BE2C (cell line): Measurements from ENCODE around the gene EIF3J.

Source experiments
- DNase-seq: peaks from one replicate; pipeline ENCODE4 v3.0.0-alpha.2; 2020
- H3K27me3 ChIP-seq: fragments of 250-450 bp; sonication (Bioruptor Pico); 2 replicates; pipeline ENCODE4 v1.5.1; 2020; ENCODE audit warnings: mild to moderate bottlenecking
- H3K36me3 ChIP-seq: fragments of 250-450 bp; sonication (Bioruptor Pico); 2 replicates; pipeline ENCODE4 v1.5.1; 2020; ENCODE audit warnings: mild to moderate bottlenecking
- H3K4me1 ChIP-seq: fragments of 250-450 bp; sonication (Bioruptor Pico); 2 replicates; pipeline ENCODE4 v1.5.1; 2020
- H3K4me3 ChIP-seq: 2 replicates; pipeline ENCODE4 v1.5.1; 2011; ENCODE audit warnings: low read depth, low read length
- H3K9me3 ChIP-seq: fragments of 250-450 bp; sonication (Bioruptor Pico); 2 replicates; pipeline ENCODE4 v1.5.1; 2020
- CTCF ChIP-seq: IDR thresholded peaks from 2 replicates; pipeline ENCODE4 v1.5.1; 2012; ENCODE audit warnings: mild to moderate bottlenecking, low read depth, low read length

Gene EIF3J

GRCh38 chr15:44568338-44568737, 31.4 kb downstream of the EIF3J start:
- Histone ChIP-seq H3K36me3 (peaks cover 49% of the 10 kb centered on the region), H3K27me3 (no peaks in the 10 kb centered on the region), H3K4me1 (no peaks in the 10 kb centered on the region), H3K4me3 (no peak overlapping the region), H3K9me3 (peaks cover 3% of the 10 kb centered on the region; the same call in 1 of the 2 replicates)
- TF ChIP-seq CTCF = no peak
- DNase-seq = no peak

GRCh38 chr15:44569316-44569715, 32.4 kb downstream of the EIF3J start:
- no peak for TF ChIP-seq CTCF
- H3K9me3 ChIP-seq = peaks cover 3% of the 10 kb centered on the region; the same call in 1 of the 2 replicates
- no peak overlapping the region for H3K4me3 ChIP-seq
- no peaks in the 10 kb centered on the region for H3K27me3 ChIP-seq
- H3K4me1 ChIP-seq = no peaks in the 10 kb centered on the region
- DNase-seq = no peak
- H3K36me3 ChIP-seq = peaks cover 43% of the 10 kb centered on the region

- H3K4me3 ChIP-seq = no peak overlapping the region
- no peaks in the 10 kb centered on the region for H3K27me3 ChIP-seq
- H3K9me3 ChIP-seq = no peaks in the 10 kb centered on the region
- no peaks in the 10 kb centered on the region for H3K4me1 ChIP-seq
- TF ChIP-seq CTCF = no peak
- DNase-seq = no peak
- peaks cover 35% of the 10 kb centered on the region for H3K36me3 ChIP-seq
Measured at GRCh38 chr15:44570361-44570760, 33.4 kb downstream of the EIF3J start.

- peaks cover 22% of the 10 kb centered on the region for H3K36me3 ChIP-seq
- no peak for TF ChIP-seq CTCF
- no peaks in the 10 kb centered on the region for H3K4me1 ChIP-seq
- H3K4me3 ChIP-seq = no peak overlapping the region
- DNase-seq = no peak
- H3K27me3 ChIP-seq = no peaks in the 10 kb centered on the region
- no peaks in the 10 kb centered on the region for H3K9me3 ChIP-seq
Measured at GRCh38 chr15:44573386-44573785, 36.4 kb downstream of the EIF3J start.

- Histone ChIP-seq H3K36me3 (peaks cover 22% of the 10 kb centered on the region), H3K4me1 (no peaks in the 10 kb centered on the region), H3K4me3 (no peak overlapping the region), H3K27me3 (no peaks in the 10 kb centered on the region), H3K9me3 (no peaks in the 10 kb centered on the region)
- DNase-seq = no peak
- no peak for TF ChIP-seq CTCF
Measured at GRCh38 chr15:44574734-44575133, 37.8 kb downstream of the EIF3J start.

GRCh38 chr15:44580105-44580504, 43.2 kb downstream of the EIF3J start:
- Histone ChIP-seq H3K4me3 (no peak overlapping the region), H3K9me3 (no peaks in the 10 kb centered on the region), H3K36me3 (peaks cover 13% of the 10 kb centered on the region), H3K4me1 (no peaks in the 10 kb centered on the region), H3K27me3 (no peaks in the 10 kb centered on the region)
- no peak for TF ChIP-seq CTCF
- no peak for DNase-seq
